Ureter (tissue), 1 donor: ENCODE data around the gene POU2AF2. TPM values are rescaled to one million over a fixed set of nuclear protein-coding genes. Genes with fewer than 3 reads are reported as not detected.
"Not testable (repeated sequence)": the region's sequence is repeated elsewhere in the genome, so short reads cannot be mapped to it uniquely, and the experiment has no call there.

Experiments
- DNase-seq: peaks from one replicate; pipeline ENCODE4 v3.0.0-alpha.2; 2020; ENCODE audit warnings: low spot score
- total RNA-seq: library from RNA; stranded (reverse); gene quantifications from one replicate; pipeline ENCODE4 v1.2.4, GENCODE V29; 2023
- donor health status: DM: yes; HTN: yes; CAD: no.

The POU2AF2 gene
- total RNA-seq, 1 donor from 2014 or later = 1.2 TPM

DNA sequence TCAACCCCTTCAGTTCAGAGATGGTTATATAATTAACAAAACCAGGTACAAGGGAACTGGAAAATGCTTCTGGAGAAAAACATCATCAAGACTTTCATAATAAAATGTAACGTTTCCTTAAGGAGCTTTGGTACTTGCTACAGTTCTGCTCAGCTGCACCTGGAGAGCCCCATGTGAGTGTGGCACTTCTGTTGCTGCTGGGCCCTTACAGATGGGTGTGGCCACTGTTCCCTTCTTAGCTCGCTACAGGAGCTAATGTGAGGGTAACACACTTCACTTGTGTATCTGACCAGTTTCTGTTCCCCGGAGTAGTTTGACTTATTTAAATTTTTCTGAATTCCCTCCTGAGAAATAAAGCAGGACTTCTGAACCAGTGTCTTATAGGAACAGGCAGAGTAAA lies 56.8 kb downstream of the POU2AF2 start:
- DNase-seq = no peak

DNA sequence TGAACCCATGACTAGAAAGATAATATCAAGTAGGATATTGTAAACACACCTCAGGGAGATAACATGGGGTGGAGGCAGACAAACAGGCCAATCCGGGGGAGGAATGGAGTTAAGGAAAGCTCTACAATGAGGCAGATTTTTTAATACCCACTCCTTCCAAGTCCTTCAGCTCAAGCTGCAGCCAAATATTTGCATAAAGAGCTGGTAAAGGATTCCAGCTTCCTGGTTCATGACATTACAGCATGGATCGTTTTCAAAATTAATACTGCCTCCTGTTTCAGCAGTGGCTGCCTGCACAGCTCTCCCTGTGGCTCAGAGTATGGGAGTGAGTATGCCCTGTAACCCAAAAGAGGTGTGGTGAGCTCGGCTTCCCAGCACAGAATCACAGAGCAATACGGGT lies 57.9 kb downstream of the POU2AF2 start:
- DNase-seq = peak; percentile 76

- no peak for DNase-seq
These were observed 59.8 kb downstream of the POU2AF2 start for GRCh38 chr11:111305162-111305802.

DNA sequence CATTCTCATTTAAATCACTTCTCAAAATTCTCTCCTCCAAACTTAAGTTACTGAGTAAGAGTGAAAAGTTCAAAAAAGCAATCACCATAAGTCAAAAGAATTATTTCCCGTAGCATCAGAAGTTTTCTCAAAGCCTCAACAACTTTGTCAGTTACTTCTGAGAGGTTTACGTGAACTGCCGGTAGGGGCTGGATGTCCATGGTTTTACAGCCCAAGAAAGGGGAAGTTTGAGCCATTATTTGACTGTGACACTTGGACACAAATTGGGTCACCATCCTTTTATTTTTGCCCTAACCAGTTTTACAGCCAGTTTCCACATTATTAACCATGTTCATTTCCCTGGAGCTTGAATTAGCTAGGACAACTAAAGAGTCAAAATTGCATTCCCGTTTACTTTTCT lies 60.4 kb downstream of the POU2AF2 start:
- DNase-seq = no peak

DNA sequence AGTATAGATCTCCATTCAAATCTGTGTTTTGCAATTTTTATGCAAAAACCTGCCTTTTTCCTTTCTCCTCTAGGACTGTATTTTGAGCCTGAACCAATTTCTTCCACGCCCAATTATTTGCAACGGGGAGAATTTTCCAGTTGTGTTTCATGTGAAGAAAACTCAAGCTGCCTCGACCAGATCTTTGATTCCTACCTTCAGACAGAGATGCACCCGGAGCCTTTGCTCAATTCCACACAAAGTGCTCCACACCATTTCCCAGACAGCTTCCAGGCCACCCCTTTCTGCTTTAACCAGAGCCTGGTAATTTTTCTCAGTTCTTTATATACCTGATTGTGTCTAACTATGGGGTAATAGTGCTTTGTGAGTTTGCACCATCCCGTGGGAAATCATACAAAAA lies 60.8 kb downstream of the POU2AF2 start:
- DNase-seq = no peak

DNA sequence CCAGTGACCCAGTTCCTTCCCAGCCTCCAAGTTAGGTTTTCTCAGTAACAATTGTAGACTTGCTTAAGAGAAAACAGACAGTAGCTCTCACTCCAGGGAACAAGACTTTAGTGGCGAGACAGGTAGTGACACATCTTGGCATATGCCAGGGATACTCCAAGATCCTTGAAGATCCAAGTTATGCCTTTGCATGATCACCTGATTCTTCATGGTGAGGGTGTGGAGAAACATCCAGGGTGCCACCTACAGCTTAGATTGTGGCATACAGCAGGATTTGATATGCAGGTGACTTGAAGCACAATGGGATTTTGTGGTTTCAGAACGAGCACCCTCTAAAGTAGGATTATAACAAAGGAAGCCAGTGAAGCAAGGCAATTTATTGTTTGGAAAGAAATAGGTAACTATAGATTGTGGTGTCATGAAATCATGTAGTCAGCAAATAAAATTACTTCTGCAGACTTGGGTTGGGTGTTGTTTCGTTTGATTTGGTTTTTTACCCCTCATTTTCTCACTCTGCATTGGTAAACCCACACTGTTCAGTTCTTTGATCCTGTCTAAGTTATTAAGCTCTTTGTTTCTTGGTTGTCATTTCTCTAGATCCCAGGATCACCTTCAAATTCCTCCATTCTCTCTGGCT lies 62.1 kb downstream of the POU2AF2 start:
- peak; percentile 7 for DNase-seq

GRCh38 chr11:111308140-111308539 lies 62.6 kb downstream of the POU2AF2 start:
- peak; percentile 41 for DNase-seq

DNA sequence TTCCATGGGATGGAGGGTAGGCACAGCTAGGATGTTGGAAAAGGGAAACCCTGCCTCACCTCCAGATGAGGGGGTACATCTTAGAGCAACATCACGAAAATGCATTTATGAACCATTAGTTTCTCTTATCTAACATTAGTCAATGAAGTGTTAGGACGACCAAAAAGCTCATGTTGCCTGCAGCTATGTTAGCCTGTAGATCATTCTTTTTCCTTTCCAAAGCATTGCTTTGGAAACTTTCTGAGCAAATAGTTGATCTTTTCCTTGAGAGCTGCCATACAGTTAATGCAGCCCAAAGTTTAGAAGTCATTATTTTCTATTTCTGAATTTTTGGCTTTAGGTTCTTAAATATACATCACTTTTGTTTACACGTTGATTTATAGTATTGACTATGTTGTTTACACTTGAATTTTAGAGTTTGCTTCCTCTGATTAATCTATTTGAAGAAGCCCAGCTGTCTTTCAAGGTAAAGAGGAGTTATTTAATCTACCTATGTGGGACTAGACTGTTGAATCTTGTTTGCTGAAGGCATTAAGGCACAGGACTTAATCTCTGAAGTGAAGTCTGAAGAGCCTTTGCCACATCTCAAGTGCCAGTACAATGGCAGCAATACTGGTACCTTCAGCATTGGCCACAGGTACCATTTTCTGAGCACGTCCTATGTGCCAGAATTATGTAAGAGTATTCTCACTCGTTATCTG lies 63.8 kb downstream of the POU2AF2 start:
- DNase-seq = peak; percentile 4

GRCh38 chr11:111310088-111310487 lies 64.6 kb downstream of the POU2AF2 start:
- peak; percentile 64 for DNase-seq

DNA sequence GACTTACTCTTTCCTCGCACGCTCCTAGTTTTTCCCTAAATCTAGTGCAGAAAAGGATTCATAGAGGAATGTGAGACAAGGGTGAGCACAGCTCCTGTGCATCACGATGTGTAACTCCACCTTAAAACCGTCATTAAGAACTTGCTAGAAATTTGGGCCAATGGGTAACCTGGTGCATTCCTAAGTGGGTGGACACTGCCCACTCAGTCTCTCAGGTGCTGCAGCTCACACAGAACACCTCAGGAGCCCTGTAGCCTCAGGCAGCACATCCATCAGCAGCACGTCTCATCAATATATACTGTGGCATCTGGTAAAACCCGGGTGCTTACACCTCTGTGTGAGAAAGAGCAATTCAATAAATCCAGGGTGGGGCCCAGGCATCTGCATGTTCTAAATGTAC lies 65.2 kb downstream of the POU2AF2 start:
- peak; percentile 28 for DNase-seq

DNA sequence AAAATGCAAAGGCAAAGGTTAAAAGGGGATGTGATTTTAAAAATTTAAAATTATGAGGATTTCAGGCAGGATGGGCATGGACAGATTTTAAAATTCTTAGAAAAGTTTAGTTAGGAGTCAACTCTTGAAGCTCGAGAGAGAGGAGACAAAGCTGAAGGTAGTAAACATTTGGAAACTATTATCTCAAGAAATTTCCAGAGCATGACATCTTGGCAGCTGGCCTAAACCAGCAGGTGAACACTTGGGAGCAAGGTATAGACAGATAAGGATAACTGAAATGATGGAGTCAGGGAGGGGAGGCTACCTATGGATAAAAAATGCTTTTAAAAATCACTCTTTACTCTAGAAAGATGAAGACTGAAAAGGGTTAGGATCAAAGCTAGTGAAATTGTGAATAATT lies 66.6 kb downstream of the POU2AF2 start:
- DNase-seq = peak; percentile 22

DNA sequence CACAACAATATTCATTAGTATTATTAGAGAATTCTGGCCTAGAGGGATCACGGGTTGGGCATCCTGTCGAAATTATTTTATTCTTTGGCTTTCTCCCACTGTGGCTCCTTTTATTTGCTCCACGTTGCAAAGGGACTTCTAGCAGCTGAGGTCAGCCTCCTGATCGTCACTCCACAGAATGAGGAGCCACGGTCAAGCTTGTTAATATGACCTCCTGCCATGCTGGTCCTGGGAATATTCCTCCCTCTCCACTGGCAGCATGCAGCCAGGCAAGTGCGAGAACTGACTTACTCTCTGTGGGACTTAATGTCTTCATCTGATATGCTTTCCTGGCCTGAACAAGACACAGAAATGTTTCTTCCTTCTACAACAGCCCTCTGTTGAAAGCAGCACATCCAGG lies 73.8 kb downstream of the POU2AF2 start:
- DNase-seq = peak; percentile 6

DNA sequence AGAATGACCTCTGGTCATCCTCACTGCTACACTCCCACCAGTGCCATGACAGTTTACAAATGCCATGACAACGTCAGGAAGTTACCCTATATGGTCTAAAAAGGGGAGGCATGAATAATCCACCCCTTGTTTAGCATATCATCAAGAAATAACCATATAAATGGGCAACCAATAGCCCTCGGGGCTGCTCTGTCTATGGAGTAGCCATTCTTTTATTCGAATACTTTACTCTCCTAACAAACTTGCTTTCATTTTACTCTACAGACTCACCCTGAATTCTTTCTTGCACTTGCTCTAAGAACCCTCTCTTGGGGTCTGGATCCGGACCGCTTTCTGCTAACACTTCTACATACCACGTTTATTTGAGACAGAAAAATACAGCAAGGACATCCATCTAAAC lies 74.7 kb downstream of the POU2AF2 start:
- not testable (repeated sequence) for DNase-seq

DNA sequence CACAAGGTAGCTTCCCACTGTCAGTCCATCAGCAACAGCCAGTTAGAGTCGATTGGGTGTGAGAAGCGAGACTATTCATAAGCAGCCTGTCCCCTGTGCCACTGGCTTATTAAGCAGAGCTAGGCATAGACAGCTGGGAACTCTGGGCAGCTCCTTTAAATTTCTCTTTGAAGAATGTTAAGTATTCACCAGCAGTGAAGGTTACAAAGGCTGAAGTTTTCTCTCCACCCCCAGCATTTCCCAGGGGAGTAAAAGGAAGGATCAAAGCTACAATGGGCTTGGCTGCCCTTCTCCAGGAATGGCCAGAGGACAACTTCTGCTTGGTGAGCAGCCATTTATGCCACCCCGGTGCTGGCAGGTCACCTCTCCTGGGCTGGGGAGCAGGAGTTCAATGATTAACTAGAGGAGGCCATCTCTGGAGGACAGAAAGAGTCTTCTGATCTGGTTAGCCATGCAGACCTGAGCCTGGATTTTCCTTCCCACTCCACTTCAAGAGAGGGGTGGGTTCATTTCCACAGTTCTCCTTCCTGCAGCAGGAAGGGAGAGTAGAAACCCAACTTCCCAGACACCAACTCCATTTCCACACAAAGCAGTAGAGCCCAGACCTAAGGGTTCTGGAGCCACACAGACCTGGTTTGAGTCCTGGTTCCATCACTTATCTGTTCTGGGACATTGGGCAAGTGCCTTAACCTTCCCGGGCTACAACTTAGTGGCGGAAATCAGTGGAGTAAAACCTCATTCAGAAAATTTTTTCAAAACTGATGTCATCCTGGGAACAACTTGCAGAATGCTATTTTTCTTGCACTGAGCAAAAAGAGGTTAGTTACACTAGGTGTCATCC lies 75.4 kb downstream of the POU2AF2 start:
- DNase-seq = peak; percentile 32

GRCh38 chr11:111322534-111322933 lies 77.0 kb downstream of the POU2AF2 start:
- DNase-seq = no peak

GRCh38 chr11:111324277-111324720 lies 78.8 kb downstream of the POU2AF2 start:
- peak; percentile 39 for DNase-seq

DNA sequence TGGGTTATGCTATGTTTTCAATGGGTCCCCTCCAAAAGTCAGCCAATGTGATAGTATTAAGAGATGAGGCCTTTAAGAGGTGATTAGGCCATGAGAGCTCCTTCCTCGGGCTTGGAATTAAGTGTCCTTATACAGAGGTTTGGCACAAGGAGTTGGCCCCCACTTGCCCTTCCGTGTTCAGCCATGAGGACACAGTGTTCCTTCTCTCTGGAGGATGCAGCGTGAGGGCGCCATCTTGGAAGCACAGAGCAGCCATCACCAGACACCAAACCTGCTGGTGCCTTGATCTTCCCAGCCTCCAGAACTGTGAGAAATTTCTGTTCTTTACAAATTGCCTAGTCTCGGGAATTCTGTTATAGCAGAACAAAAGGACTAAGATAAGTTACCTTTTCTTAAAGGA lies 79.7 kb downstream of the POU2AF2 start:
- DNase-seq = peak; percentile 38

GRCh38 chr11:111326824-111327223 lies 81.3 kb downstream of the POU2AF2 start:
- DNase-seq = no peak

DNA sequence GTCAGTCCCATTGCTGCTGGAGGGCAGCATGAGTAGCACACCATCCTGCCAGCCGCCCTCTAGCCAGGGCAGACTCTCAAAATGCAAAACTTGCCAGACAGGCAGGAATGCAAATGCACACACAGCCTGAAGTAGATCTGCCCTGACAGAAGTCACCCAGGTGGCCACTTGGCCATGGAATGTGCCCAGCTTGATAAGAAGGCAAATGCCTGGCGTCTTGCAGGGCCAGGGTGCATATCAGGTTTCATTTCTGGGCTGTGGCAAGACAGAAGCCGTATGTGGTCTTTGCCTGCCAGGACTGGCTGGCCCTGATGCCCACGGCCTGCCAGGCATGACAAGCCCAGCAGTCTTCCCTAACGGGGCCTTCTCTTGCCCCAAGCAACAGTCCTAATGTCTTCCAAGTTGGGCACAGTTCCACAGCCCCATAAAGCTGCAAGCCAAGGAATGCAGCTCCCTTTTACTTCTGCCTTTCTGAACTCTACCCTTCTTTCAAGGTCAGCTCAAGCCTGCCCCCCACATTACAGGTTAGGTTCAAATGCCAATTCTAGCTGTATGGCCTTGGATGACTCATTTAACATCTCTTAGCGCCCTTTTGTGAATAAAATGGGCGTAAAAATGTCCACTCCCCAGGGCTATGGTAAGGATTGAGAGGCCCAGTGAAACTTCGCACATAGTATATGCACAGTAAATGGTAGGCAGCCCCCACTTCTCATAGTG lies 82.5 kb downstream of the POU2AF2 start:
- DNase-seq = peak; percentile 66

GRCh38 chr11:111329306-111330204 lies 84.0 kb downstream of the POU2AF2 start:
- DNase-seq = peak; percentile 40
